ENCODE measurements around the gene MICAL2. TPM values are rescaled to one million over a fixed set of nuclear protein-coding genes. Genes with fewer than 3 reads are reported as not detected.
"Not testable (repeated sequence)": the region's sequence is repeated elsewhere in the genome, so short reads cannot be mapped to it uniquely, and the experiment has no call there.

Gene MICAL2
- total RNA-seq, 3 donors from 2014 or later: 70.3 to 118 (median 71.4) TPM

DNA sequence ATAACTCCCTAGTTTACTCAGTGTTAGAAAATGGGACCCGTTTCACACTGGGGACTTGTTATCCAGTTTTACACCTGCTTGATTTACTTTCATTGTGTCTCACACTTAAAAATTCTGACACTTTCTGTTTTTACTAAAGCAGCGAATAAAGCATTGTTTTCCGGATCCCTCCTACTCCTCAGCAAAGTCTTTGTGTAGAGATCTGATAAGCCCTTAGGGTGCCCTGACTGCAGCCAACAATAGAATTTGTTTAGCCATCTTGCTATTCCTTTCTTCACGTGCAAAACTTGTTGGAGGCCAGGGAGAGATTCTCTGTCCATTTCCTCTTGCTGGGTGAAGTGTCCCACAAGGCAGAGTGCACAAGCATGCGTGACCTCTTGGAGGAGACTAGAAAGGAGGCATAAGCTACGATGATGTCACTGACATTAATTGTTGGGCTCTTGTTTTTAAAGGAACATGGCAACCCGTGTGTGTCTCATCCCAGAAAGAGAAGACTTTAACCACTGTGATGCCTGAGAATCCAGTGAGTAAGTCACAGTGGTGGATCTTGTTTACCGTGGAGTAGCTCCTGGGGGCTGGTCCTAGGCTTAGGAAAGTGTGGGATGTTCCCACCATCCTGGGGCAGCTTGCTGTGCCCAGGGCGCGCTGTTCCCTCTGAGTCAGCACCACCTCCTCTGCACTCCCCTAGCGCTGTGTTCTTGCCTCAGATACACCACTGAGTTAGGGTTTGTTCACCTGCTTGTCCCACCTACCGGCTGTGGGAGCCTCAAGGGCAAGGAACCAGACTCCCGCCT is 27.7 kb downstream of the MICAL2 start:
- DNase-seq (no peak), ATAC-seq (peak; percentile 50 to 61)
- H3K4me1 Mint-ChIP-seq (ENCODE audit: low read depth): peaks cover 45% of the 10 kb centered on the region
- H3K36me3 Mint-ChIP-seq (ENCODE audit: insufficient read depth): no peaks in the 10 kb centered on the region
- no peaks in the 10 kb centered on the region for H3K27me3 Mint-ChIP-seq (ENCODE audit: low read depth)
- no peak overlapping the region for H3K4me3 Mint-ChIP-seq
- no peaks in the 10 kb centered on the region for H3K9me3 Mint-ChIP-seq

DNA sequence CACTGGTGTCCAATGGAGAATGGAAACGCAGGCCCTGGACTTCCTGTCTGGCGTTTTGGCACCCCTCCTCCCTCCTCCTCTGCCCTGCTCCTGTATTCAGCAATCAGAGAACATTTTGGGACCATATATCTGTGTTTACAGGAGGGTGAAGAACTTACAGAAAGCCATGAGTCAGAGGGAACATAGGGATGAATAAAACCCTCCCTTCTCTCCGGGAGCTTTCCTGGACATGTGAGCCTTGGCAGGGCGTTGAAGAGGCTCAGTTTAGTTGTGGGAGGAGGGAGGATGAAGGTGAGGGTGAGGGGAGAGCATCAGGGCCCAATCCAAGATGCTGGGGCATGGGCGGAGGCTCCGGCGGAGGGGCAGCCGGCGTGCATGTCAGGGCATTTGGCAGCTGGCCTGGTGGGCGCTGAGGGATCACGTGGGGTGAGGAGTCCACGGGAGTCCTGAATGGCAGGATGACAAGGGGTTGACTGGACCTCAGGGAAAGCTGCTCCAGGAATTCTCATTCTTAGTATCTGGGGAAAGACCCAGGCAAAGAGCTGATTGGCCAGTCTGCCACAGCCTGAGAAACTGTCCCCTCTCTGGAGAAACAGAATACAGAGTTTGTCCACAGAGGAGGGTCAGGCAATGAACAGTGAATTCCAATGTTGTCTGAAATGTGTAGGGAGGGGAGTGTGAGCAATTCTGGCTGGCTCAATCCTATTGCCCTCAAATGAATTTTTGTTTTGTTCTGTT is 28.9 kb downstream of the MICAL2 start:
- Mint-ChIP-seq H3K27me3 (ENCODE audit: low read depth) (no peaks in the 10 kb centered on the region), H3K36me3 (ENCODE audit: insufficient read depth) (no peaks in the 10 kb centered on the region), H3K4me3 (no peak overlapping the region), H3K9me3 (no peaks in the 10 kb centered on the region), H3K4me1 (ENCODE audit: low read depth) (peaks cover 45% of the 10 kb centered on the region)
- ATAC-seq: no peak
- DNase-seq: no peak

DNA sequence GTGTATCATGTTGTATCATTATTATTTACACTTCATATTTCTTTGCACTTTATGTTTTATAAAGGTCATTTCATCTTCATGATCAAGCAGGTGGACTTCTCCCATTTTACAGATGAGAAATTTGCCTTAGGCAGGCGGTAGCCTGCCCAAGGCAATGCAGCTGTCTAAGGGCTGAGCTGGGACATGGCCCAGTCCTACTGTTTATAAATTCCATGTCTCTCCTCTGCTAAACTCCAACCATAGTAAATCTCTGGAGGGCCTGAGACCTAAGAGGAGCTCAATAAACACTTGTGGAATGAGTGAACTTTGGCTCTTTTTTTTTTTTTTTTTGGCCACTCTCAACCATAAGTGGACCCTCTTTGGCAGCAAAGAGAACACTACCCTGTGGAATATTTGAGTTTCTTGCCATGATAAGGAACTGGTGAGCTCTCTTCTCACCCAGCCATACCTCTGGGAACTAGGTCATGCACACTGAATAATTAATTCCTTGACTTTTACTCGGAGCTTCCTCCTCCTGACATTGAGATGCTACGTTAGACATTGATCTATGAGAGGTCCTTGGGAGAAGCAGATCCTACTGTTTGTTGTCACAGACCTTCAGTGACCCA is 29.9 kb downstream of the MICAL2 start:
- H3K36me3 Mint-ChIP-seq (ENCODE audit: insufficient read depth): no peaks in the 10 kb centered on the region
- no peak overlapping the region for H3K4me3 Mint-ChIP-seq
- no peaks in the 10 kb centered on the region for H3K9me3 Mint-ChIP-seq
- H3K27me3 Mint-ChIP-seq (ENCODE audit: low read depth): no peaks in the 10 kb centered on the region
- DNase-seq (no peak), ATAC-seq (no peak)
- peaks cover 51% of the 10 kb centered on the region for H3K4me1 Mint-ChIP-seq (ENCODE audit: low read depth)

DNA sequence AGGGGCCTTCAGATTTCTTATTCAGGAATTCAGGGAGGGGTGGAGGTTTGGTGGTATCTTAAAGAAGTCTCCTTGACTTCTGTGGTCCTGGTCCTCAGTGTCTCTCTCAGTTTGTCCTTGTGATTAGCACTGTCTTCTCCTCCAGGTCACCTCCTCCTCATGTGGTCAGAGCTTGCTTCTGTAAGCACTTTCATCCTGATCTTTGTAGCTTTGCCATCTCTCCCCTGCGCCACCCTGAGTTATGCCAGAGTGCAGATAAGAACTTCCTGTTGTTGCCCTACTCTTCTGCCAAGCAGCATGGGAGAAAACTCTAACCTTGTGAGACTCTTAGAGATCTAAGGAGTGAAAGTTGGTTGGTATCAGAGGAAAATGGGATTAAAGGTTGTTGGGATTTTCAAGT is 30.9 kb downstream of the MICAL2 start:
- no peaks in the 10 kb centered on the region for H3K36me3 Mint-ChIP-seq (ENCODE audit: insufficient read depth)
- H3K4me3 Mint-ChIP-seq: no peak overlapping the region
- ATAC-seq (no peak), DNase-seq (no peak)
- H3K27me3 Mint-ChIP-seq (ENCODE audit: low read depth): no peaks in the 10 kb centered on the region
- no peaks in the 10 kb centered on the region for H3K9me3 Mint-ChIP-seq
- H3K4me1 Mint-ChIP-seq (ENCODE audit: low read depth): peaks cover 55% of the 10 kb centered on the region

DNA sequence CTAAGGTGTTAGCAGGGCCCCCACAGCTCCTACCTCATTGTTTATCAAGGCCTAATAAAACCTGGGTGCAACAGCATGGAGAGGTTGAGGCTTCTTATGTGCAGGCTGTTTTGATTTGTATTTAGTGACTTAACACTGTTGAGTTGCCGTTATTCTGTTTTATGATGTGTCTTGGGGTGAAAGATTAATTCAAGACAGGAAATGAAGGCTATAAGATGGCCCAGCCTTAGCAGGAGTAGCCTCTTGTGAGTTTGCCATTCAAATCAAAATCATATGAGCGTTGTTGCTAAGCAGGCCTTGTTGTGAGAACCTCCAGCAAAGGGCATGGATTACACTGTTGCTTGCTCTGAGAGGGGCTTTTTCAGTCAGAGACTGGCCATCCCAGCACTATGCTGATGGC is 31.8 kb downstream of the MICAL2 start:
- ATAC-seq (no peak), DNase-seq (no peak)
- Mint-ChIP-seq H3K9me3 (no peaks in the 10 kb centered on the region), H3K4me1 (ENCODE audit: low read depth) (peaks cover 55% of the 10 kb centered on the region), H3K27me3 (ENCODE audit: low read depth) (no peaks in the 10 kb centered on the region), H3K36me3 (ENCODE audit: insufficient read depth) (no peaks in the 10 kb centered on the region), H3K4me3 (no peak overlapping the region)

DNA sequence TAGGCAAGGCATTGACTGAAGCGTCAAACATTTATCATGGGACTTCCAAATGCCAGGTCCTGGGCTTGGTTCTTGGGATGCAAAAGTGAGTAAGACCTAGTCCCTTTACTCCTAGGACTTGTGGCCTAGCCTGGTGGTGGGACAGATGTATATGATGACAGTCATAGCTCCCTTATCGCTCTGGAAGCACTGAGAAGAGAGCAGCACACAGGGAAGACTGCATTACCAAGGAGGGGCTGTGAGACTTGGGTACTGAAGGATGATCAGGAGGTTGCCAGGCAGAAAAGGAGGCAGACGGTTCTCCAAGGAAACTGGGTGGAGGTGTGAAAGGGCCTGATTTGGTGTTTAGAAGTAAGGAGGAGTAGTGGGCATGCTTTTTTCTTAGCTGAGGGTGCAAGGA is 32.5 kb downstream of the MICAL2 start:
- Mint-ChIP-seq H3K27me3 (ENCODE audit: low read depth) (no peaks in the 10 kb centered on the region), H3K4me3 (no peak overlapping the region), H3K36me3 (ENCODE audit: insufficient read depth) (no peaks in the 10 kb centered on the region), H3K4me1 (ENCODE audit: low read depth) (peaks cover 52% of the 10 kb centered on the region), H3K9me3 (no peaks in the 10 kb centered on the region)
- ATAC-seq: no peak
- DNase-seq: no peak

DNA sequence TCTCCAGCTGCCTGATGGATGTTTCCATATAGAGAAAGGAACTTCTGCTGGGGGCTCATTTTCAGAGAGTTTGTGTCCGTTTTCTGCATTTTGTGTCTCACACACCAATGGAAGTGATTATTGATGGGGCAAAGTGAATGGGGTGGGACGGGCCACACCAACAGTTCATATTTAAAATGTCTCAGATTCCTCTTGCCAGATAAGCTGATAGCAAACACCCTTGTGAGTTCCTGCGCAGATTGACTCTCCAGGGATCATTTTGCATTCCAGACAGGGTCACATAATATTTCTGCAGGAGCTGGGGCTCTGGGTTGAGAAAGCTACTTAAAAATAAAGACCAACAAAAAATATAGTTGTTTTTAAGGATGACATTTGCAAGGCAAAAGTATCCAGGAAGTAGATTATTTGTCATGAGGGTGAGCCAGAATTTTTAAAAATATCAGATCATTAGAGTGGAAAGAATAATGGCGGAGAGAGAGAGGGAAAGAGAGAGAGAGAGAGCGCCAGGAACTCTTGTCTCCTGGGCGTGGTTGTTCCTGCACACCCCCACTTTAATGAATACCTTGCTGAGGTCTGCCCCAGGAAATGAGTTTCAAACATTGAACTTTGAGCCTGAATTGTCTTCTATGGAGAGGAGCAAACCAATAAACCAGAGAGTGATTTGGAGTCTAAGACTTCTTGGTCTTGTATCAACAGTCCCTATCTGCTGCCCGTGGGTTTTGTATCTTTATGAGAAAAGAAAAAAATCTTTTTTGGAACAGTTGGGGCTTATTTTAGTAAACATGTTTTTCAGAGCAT is 33.3 kb downstream of the MICAL2 start:
- ATAC-seq: no peak
- H3K4me3 Mint-ChIP-seq: no peak overlapping the region

DNA sequence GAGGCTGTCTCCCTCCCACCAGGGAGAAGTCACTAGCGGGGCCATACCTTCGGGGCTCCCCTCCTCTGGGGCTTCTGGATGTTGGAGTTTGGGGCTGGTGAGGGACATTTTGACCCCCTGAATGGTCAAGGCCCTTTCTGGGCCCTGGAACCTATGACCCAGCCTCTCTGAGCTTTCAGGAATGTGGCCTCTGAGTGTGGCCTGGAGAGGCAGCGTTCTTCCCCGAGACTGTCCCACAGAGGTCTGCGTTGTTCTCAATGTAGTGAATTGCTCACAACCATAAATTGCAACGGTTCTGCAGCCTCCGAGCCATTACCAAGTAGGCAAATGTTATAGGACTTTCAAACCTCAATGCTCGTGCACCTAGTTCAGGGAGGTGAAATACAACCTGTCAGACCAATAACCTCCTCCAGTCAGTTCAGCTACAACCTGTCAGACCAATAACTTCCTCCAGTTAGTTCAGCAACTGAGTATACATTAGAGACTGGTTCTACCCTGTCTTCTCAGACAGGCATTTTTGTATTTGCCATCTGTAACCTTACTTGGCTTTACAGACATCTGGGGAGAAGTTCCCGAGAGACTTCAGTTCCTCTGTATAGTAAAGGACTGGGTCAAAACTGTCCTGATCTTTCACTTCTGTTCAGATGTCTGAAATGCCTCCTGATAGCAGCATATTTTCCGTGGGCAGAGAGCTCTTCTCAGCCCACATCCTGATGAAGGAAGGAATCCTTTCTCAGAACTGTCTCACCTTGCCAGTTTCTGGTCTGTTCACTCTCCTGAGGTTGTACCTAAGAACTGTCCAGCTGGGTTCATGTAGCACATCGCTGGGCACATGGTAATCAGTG is 34.2 kb downstream of the MICAL2 start:
- DNase-seq: no peak
- no peaks in the 10 kb centered on the region for H3K9me3 Mint-ChIP-seq
- H3K4me3 Mint-ChIP-seq: no peak overlapping the region

More for the DNA sequence above, 33.3 kb downstream of the MICAL2 start:
- no peak for DNase-seq
- no peaks in the 10 kb centered on the region for H3K36me3 Mint-ChIP-seq (ENCODE audit: insufficient read depth)
- H3K4me1 Mint-ChIP-seq (ENCODE audit: low read depth): peaks cover 56% of the 10 kb centered on the region
- H3K27me3 Mint-ChIP-seq (ENCODE audit: low read depth): no peaks in the 10 kb centered on the region
- H3K9me3 Mint-ChIP-seq: no peaks in the 10 kb centered on the region

DNA sequence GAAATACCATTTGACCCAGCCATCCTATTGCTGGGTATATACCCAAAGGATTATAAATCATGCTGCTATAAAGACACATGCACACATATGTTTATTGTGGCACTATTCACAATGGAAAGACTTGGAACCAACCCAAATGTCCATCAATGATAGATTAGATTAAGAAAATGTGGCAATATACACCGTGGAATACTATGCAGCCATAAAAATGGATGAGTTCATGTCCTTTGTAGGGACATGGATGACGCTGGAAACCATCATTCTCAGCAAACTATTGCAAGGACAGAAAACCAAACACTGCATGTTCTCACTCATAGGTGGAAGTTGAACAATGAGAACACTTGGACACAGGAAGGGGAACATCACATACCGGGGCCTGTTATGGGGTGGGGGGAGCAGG is 36.3 kb downstream of the MICAL2 start:
- H3K9me3 Mint-ChIP-seq; H3K4me3 Mint-ChIP-seq; ATAC-seq; H3K36me3 Mint-ChIP-seq (ENCODE audit: insufficient read depth); DNase-seq; H3K27me3 Mint-ChIP-seq (ENCODE audit: low read depth): not testable (repeated sequence)
- peaks cover 72% of the 10 kb centered on the region for H3K4me1 Mint-ChIP-seq (ENCODE audit: low read depth)

More for the DNA sequence above, 34.2 kb downstream of the MICAL2 start:
- Mint-ChIP-seq H3K36me3 (ENCODE audit: insufficient read depth) (no peaks in the 10 kb centered on the region), H3K27me3 (ENCODE audit: low read depth) (no peaks in the 10 kb centered on the region), H3K4me1 (ENCODE audit: low read depth) (peaks cover 64% of the 10 kb centered on the region)
- no peak for ATAC-seq

DNA sequence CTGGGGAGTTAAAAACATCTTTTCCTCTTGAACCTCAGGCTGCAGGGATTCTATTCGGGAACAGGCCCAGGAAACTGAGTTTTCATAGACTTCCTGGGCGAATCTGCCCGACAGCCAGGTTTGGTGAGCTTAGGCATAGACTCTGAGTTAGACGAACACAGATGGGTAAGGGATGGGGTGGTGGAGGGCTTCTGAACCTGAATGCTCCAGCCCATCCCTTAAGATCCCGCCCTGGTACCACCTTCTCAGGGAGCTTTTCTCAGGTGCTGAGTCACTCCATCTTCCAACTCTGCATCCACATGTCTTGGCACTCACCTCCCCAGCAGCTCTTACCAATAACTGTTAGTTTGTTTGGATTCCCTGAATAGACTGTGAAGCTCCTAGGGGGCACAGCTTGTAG is 37.4 kb downstream of the MICAL2 start:
- H3K9me3 Mint-ChIP-seq: no peaks in the 10 kb centered on the region
- no peak overlapping the region for H3K4me3 Mint-ChIP-seq
- no peaks in the 10 kb centered on the region for H3K36me3 Mint-ChIP-seq (ENCODE audit: insufficient read depth)
- DNase-seq (no peak), ATAC-seq (no peak)
- H3K4me1 Mint-ChIP-seq (ENCODE audit: low read depth): peaks cover 71% of the 10 kb centered on the region
- H3K27me3 Mint-ChIP-seq (ENCODE audit: low read depth): no peaks in the 10 kb centered on the region

DNA sequence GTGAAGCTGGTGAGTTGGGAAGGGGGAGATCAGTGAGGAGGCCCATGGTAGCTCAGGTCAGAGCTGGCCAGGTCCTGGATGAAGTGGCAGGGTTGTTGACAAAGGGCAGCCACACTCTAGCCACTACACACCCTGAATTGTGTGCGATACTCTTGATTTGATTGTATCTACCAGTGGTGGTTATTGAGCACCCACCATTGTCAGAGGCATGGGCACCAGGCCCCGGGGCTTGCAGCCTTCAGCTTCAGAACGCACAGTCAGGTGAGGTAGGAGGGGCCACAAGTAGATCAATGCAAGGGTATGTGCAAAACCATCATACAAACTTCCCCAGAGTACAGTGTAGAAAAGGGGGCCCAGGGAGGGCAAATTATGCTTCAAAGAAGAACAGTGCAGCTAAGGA is 38.1 kb downstream of the MICAL2 start:
- DNase-seq (no peak), ATAC-seq (no peak)
- Mint-ChIP-seq H3K27me3 (ENCODE audit: low read depth) (no peaks in the 10 kb centered on the region), H3K4me1 (ENCODE audit: low read depth) (peaks cover 65% of the 10 kb centered on the region), H3K36me3 (ENCODE audit: insufficient read depth) (no peaks in the 10 kb centered on the region), H3K9me3 (no peaks in the 10 kb centered on the region), H3K4me3 (no peak overlapping the region)

DNA sequence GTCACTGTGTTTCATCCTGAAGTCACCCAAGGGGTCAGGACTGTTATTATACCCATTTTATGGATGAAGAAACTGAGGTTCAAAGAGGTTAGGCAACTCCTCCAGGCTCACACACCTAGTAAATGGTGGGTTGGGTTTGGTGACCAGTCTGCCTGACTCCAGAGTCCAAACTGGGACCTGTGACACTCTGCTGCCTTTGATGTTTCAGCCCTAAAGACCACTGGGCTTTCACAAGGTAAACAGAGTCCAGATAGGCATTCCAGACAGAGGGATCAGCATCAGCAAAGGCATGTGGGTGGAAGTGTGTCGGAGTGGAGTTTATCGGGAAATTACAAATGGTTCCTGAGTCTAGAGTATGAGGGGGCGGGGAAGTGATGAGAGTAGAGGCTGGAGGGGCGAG is 38.5 kb downstream of the MICAL2 start:
- H3K27me3 Mint-ChIP-seq (ENCODE audit: low read depth): no peaks in the 10 kb centered on the region
- H3K4me1 Mint-ChIP-seq (ENCODE audit: low read depth): peaks cover 63% of the 10 kb centered on the region
- no peaks in the 10 kb centered on the region for H3K36me3 Mint-ChIP-seq (ENCODE audit: insufficient read depth)
- no peaks in the 10 kb centered on the region for H3K9me3 Mint-ChIP-seq
- H3K4me3 Mint-ChIP-seq: no peak overlapping the region
- DNase-seq (no peak), ATAC-seq (no peak)

DNA sequence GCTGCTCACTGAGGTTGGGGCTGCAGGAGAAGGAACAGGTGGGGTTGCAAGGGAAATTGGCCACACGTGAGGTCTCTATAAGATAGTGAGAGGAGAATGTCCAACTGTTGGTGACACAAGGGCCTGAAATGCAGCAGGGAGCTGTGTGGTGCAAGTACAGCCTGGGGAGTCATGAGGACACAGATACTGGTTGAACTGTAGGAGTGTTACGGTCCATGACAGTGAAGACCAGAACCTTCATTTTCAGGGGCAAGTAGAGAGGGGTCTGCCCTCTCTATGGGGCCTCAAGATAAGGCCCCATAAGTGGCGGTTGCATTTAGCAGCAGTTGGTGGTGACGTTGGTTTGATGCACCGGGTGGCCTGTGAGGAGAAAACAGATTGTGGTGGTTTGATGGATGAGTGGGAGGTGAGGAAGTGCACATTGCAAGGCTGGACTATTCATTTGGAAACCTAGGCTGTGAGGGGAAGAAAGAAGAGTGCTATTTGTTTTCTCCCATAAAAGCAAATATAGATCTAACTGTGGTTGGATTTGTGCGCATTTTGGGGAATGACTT is 39.4 kb downstream of the MICAL2 start:
- H3K4me1 Mint-ChIP-seq (ENCODE audit: low read depth): peaks cover 55% of the 10 kb centered on the region
- ATAC-seq (peak; percentile 62 to 64), DNase-seq (no peak)
- no peaks in the 10 kb centered on the region for H3K27me3 Mint-ChIP-seq (ENCODE audit: low read depth)
- H3K9me3 Mint-ChIP-seq: no peaks in the 10 kb centered on the region
- H3K4me3 Mint-ChIP-seq: no peak overlapping the region
- H3K36me3 Mint-ChIP-seq (ENCODE audit: insufficient read depth): no peaks in the 10 kb centered on the region

Data from activated T-cell treated with anti-CD3 and anti-CD28 coated beads, Interleukin-2, amount 50 U/mL, for 4 hours (primary cell).